D721Med (cell line): ENCODE measurements around the gene BEND4.

Experiments used
- DNase-seq: peaks from one replicate; pipeline ENCODE4 v3.0.0; 2011; ENCODE audit warnings: low spot score; ENCODE audit not compliant: insufficient read length
- FAIRE-seq: peaks from 2 replicates; lab custom pipeline; 2011; peaks lifted over from hg19 to GRCh38; lab: Jason Lieb, UNC
- TF ChIP-seq, protein P1 (sequence below): IDR thresholded peaks from 2 replicates; pipeline ENCODE4 v1.5.1; 2012; ENCODE audit warnings: mild to moderate bottlenecking, control low read depth; ENCODE audit not compliant: insufficient read depth; ENCODE audit errors: missing control alignments

The BEND4 gene

DNA sequence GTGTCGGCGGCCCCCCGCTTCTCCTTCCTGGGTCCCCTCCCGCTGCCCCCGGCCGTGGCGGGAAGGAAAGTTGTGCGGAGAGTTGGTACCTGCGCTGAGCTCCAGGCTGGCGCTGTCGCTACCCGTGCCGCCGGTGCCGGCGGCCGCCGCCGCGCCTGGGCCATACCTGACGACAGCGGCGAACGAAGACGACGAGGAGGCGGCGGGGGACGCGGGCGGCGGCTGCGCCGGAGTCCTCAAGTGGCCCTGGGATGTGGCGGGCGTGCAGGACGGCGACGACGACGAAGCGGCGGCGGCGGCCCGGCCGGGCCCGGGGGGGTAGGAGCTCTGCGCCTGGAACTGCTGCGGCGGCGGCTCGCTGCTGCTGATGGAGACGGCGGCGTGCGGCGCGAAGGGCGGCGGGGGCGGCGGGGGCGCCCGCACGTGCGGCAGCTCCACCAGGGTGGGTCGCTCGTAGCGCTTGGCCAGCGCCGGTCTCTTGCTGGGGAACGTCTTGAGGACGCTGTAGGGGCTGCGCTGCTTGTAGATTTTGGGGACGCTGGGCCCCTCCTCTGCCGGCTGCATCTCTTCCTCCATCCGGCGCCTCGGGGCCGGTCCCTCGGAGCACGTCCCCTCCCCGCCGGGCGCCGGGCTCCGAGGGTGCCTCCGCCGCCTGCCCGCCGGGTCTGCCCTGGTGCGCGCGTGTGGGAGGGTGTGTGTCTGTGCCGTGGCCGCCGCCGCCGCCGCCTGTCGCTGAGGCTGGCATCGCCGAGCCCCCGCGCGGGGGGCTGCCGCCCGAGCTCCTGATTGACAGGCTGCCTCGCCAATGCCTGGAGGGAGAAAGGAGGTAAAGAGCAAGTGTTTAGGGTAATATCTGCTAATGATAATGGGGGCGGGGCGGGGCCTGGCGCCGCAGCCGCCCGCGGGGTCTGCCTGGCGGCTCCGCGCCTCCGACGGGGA lies 618 bp downstream of the BEND4 start:
- TF ChIP-seq, protein P1, sequence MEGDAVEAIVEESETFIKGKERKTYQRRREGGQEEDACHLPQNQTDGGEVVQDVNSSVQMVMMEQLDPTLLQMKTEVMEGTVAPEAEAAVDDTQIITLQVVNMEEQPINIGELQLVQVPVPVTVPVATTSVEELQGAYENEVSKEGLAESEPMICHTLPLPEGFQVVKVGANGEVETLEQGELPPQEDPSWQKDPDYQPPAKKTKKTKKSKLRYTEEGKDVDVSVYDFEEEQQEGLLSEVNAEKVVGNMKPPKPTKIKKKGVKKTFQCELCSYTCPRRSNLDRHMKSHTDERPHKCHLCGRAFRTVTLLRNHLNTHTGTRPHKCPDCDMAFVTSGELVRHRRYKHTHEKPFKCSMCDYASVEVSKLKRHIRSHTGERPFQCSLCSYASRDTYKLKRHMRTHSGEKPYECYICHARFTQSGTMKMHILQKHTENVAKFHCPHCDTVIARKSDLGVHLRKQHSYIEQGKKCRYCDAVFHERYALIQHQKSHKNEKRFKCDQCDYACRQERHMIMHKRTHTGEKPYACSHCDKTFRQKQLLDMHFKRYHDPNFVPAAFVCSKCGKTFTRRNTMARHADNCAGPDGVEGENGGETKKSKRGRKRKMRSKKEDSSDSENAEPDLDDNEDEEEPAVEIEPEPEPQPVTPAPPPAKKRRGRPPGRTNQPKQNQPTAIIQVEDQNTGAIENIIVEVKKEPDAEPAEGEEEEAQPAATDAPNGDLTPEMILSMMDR, result no peak
- DNase-seq, result peak; percentile 80
- FAIRE-seq, result no peak

DNA sequence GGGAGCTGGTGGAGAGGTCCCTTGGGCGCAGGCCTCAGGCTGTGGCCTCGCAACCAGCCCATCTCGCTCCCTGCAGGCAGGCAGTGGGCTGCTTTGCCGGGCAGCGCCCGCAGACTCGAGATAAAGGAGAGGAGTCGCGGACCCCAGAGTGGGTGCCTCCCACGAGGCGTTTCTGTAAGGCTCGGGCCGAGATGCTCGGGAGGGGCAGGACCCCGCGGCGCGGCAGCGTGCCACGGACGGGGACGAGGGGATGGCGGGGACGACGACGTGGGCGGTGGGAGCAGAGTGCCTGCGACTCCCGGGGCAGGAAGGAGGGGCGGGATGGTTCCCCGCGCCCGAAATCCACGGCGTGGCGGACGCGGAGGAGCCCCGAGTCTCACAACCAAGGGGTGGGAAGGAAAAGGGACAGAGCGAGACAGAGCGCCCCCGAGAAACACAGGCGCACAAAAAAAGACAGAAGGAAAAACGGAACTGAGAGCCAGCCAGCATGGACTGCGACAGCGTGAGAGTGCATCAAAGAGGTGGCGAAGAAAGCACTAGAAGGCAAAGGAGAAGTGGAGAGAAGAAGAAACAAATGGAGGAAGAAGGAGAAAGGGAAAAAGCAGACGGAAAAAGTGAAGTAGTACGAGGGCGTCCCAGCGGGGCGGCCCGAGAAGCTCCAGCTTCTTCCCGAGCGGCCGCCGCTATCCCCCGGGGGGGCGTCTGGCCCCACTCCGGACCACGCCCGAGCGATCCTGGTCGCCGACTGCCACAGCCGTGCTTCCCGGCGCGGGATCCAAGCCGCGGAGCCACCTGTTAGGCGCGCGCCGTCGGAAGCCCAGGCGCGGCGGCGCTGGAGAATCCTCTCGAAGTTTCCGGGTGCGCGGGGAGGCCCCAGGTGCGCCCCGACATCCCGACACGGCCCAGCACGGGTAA lies 1.5 kb downstream of the BEND4 start:
- FAIRE-seq, result no peak
- TF ChIP-seq, protein P1, result no peak

DNA sequence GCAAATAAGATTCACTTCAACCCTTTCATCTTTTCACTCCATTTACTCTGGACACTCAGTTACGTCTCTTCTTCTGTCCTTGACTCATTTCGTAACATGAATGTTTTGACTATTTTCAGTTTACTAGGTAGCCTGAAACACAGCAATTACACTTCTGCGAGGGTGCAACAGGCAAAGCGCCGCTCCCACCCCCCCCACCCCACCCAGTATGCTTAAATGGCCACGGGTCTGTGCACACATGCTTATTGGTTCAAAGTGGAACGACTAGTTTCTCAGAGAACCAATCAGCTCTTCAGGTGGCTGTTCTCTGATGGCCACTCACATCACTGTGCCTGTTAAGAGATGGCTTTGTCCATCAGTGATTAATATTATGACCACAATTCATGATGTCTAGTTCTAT lies 3.5 kb downstream of the BEND4 start:
- DNase-seq, result no peak
- TF ChIP-seq, protein P1, result no peak
- no peak for FAIRE-seq

More for the DNA sequence above, 1.5 kb downstream of the BEND4 start:
- no peak for DNase-seq

DNA sequence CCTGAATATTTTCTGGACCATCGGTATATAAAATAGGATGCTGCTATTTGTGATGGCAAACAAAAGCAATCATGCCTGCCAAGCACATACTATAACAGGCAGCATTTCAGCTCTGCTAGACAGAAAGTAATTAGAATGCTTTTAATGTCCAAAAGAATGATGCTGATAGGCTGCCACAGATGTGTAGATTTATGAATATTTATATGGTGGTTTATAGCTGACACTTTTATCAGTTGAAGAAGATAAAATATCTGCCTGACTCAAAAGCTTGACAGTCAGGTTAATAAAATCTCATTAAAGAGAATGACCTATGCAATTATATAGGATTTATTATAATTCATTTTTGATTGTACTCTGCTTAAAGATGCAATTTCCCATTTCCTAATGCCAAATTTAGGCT lies 4.0 kb downstream of the BEND4 start:
- FAIRE-seq (no peak), DNase-seq (no peak)
- TF ChIP-seq, protein P1, result no peak

DNA sequence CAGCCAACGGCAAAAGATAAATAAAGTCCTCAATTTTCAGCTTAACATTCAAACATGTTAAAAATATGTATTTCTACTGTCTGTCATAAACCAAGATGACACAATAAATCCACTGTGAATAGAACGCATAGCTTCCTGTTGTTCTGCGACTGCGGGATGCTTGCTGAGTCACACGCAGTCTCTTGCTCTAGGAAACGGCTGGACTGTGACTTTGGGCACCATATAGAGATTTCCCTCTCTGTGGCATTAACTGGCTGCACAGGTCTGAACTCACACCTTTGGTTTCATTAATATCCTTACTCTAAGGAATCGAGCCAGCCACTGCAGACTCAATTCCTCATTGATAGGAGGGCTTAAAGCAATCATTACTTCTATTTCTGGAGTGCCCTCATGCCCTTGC lies 8.4 kb downstream of the BEND4 start:
- FAIRE-seq, result no peak
- DNase-seq, result no peak
- TF ChIP-seq, protein P1, result no peak

DNA sequence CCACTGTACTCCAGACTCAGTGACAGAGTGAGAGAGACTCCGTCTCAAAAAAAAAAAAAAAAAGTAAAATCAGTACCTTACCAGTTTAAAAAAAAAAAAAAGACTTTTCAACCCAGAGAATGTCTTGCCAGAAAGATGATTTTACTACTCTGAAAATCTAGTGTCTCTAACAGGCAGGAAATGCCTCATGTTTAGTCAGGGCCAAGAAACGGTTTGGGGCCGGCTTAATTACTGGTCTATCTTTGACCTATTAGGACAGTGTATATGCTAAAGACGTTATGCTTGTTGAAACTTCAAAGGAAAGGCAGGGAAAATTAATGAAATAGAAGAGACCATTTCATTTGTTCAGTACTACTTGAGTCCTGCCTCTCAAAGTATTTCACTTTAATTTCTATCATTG lies 9.9 kb downstream of the BEND4 start:
- DNase-seq (no peak), FAIRE-seq (peak; percentile 25)
- TF ChIP-seq, protein P1, result no peak
